Fibroblast of lung (primary cell): ENCODE results near the gene WDR36. TPM values are rescaled to one million over a fixed set of nuclear protein-coding genes. Genes with fewer than 3 reads are reported as not detected.

Experiments
- DNase-seq, 2 donors: peaks; one replicate each; pipeline versions ENCODE4 v3.0.0 to v3.0.0-alpha.2; 2010; ENCODE audit warnings: low read depth in 2 of 2
- H2AFZ ChIP-seq: 2 replicates; pipeline ENCODE4 v1.5.1; 2012; ENCODE audit warnings: low read length, control low read depth, inconsistent platforms
- H3K27ac ChIP-seq: 2 replicates; pipeline ENCODE4 v1.5.1; 2011; ENCODE audit warnings: low read length, control low read depth; ENCODE audit not compliant: insufficient read depth
- H3K27me3 ChIP-seq: 2 replicates; pipeline ENCODE4 v1.5.1; 2011; ENCODE audit warnings: mild to moderate bottlenecking, low read length; ENCODE audit not compliant: control insufficient read depth, insufficient read depth
- H3K36me3 ChIP-seq: 2 replicates; pipeline ENCODE4 v1.5.1; 2011; ENCODE audit warnings: low read length; ENCODE audit not compliant: control insufficient read depth, insufficient read depth
- H3K4me1 ChIP-seq: 2 replicates; pipeline ENCODE4 v1.5.1; 2011; ENCODE audit warnings: low read length; ENCODE audit not compliant: control insufficient read depth, insufficient read depth; ENCODE audit errors: extremely low read depth
- H3K4me2 ChIP-seq: 2 replicates; pipeline ENCODE4 v1.5.1; 2011; ENCODE audit warnings: low read length, control low read depth; ENCODE audit not compliant: insufficient read depth; ENCODE audit errors: extremely low read depth
- H3K4me3 ChIP-seq, 4 experiments: fragments of 200-600 bp in 1 of 4; sonication (generic) in 1 of 4; replicated peaks in 1 of 4; 2 replicates each; pipeline ENCODE4 v1.5.1; 2011 to 2016; ENCODE audit warnings: low read length in 4 of 4, low read depth in 3 of 4, mild to moderate bottlenecking in 3 of 4, control low read depth in 2 of 4, inconsistent platforms in 1 of 4, mixed read lengths in 1 of 4; ENCODE audit not compliant: insufficient read depth in 1 of 4; ENCODE audit errors: control extremely low read depth in 1 of 4
- H3K79me2 ChIP-seq: 2 replicates; pipeline ENCODE4 v1.5.1; 2012; ENCODE audit warnings: mild to moderate bottlenecking, low read length, inconsistent platforms; ENCODE audit not compliant: control insufficient read depth, insufficient read depth
- H3K9ac ChIP-seq: 2 replicates; pipeline ENCODE4 v1.5.1; 2011; ENCODE audit warnings: mild to moderate bottlenecking, low read length, control low read depth; ENCODE audit not compliant: insufficient read depth
- H3K9me3 ChIP-seq: 2 replicates; pipeline ENCODE4 v1.5.1; 2012; ENCODE audit warnings: low read depth, low read length; ENCODE audit not compliant: control insufficient read depth, insufficient read depth
- H4K20me1 ChIP-seq: 2 replicates; pipeline ENCODE4 v1.5.1; 2011; ENCODE audit warnings: low read length; ENCODE audit not compliant: control insufficient read depth, insufficient read depth; ENCODE audit errors: extremely low read depth
- CTCF ChIP-seq, 2 donors: IDR thresholded peaks in 1 of 2; conservative IDR thresholded peaks in 1 of 2; 1 replicate in 1 of 2; 2 replicates in 1 of 2; pipeline ENCODE4 v1.5.1; 2011 to 2012; ENCODE audit warnings: low read length in 2 of 2, control low read depth in 1 of 2, inconsistent platforms in 1 of 2, low read depth in 1 of 2, mild to moderate bottlenecking in 1 of 2
- EZH2 ChIP-seq: IDR thresholded peaks from 2 replicates; pipeline ENCODE4 v1.5.1; 2012; ENCODE audit warnings: low read length, control low read depth, mild to moderate bottlenecking; ENCODE audit errors: missing control alignments
- polyA plus RNA-seq, 2 donors: library from polyadenylated mRNA; depleted of rRNA in 1 of 2; stranded (reverse) in 1 of 2; unstranded in 1 of 2; fragments of >200 nt; gene quantifications; 2 replicates each; pipeline ENCODE4 v1.2.1, GENCODE V29; 2011 to 2012; ENCODE audit warnings: missing spikeins in 1 of 2
- total RNA-seq: library from RNA; depleted of rRNA; stranded (reverse); fragments of >200 nt; gene quantifications from 2 replicates; pipeline ENCODE4 v1.2.1, GENCODE V29; 2014

Gene WDR36
- total and polyA plus RNA-seq, 2 donors (not counting 1 experiment from before 2014, with no cell fraction given) = 34.7 to 55.8 TPM

DNA sequence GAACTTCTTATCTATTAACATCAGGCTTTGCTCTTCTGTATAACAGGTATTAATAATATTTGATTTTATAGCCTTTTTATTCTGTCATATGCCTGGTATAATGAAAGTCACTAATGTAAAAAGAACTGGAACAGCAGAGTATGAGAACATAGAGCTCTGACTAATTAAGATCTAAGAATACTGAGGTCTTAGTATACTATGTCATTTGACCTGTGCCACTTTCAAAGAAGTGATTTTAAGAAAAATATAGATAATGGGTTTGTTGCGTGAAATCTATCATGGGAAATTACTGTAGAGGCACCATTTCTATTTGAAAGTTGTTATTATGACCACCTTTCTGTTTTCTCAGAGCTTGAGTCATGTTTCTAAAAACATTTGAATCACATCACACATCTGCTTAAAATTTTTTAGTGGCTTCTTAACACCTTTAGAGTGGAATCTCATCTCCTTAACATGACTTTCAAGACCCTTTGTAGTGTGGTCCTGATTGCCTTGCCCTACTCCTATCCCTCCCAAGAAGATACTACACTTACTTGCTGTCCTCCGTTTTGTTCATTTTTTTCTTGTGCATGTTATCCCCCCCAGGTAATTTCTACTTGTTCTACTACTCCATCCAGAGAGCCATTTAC lies 14.3 kb downstream of the WDR36 start:
- H3K9ac ChIP-seq = no peak overlapping the region
- no peak overlapping the region for H3K4me3 ChIP-seq
- H3K4me2 ChIP-seq = no peak overlapping the region
- no peak overlapping the region for H3K27ac ChIP-seq
- no peak for DNase-seq
- H3K9me3 ChIP-seq = no peaks in the 10 kb centered on the region
- no peaks in the 10 kb centered on the region for H3K27me3 ChIP-seq
- no peaks in the 10 kb centered on the region for H3K4me1 ChIP-seq
- no peak overlapping the region for H2AFZ ChIP-seq
- no peaks in the 10 kb centered on the region for H4K20me1 ChIP-seq
- H3K36me3 ChIP-seq = peaks cover 9% of the 10 kb centered on the region
- H3K79me2 ChIP-seq = no peaks in the 10 kb centered on the region
- TF ChIP-seq CTCF (conservative IDR thresholded peaks at IDR 0.05 in 1 of 2, IDR thresholded peaks at IDR 0.05 in 1 of 2; ENCODE audit: low read depth in 1 of 2, low read length in 2 of 2) (no peak), EZH2 (no peak)

DNA sequence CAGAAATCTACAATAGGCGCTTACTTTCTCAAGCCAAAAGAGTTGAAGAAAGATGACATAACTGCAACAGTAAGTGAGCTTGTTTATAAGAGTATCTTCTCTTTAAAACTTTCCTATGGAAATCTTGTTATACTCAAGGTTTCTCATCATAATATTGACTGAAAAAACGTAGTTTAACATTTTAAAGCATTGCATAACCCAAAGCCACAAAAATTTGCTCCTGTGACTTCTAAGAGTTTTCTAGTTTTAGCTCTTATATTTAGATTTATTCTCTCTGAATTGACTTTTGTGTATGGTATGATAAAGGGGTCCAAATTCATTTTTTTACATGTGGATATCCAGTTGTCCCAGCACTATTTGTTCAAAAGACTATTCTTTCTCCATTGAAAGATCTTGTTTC lies 15.2 kb downstream of the WDR36 start:
- Histone ChIP-seq H3K9ac (no peak overlapping the region), H3K4me1 (no peaks in the 10 kb centered on the region), H2AFZ (no peak overlapping the region), H3K4me2 (no peak overlapping the region), H3K4me3 (no peak overlapping the region), H3K27ac (no peak overlapping the region), H3K79me2 (no peaks in the 10 kb centered on the region), H3K9me3 (no peaks in the 10 kb centered on the region), H4K20me1 (no peaks in the 10 kb centered on the region), H3K27me3 (no peaks in the 10 kb centered on the region), H3K36me3 (peaks cover 8% of the 10 kb centered on the region)
- no peak for TF ChIP-seq CTCF (conservative IDR thresholded peaks at IDR 0.05 in 1 of 2, IDR thresholded peaks at IDR 0.05 in 1 of 2; ENCODE audit: low read depth in 1 of 2, low read length in 2 of 2)
- TF ChIP-seq EZH2 = no peak
- no peak for DNase-seq

- peaks cover 2% of the 10 kb centered on the region for H3K36me3 ChIP-seq
- H4K20me1 ChIP-seq = no peaks in the 10 kb centered on the region
- H3K9me3 ChIP-seq = no peaks in the 10 kb centered on the region
Measured at GRCh38 chr5:111111956-111112355, 19.8 kb downstream of the WDR36 start.

More at GRCh38 chr5:111111956-111112355, 19.8 kb downstream of the WDR36 start:
- no peak overlapping the region for H3K4me3 ChIP-seq
- H3K79me2 ChIP-seq = no peaks in the 10 kb centered on the region
- H2AFZ ChIP-seq = no peak overlapping the region
- no peak overlapping the region for H3K9ac ChIP-seq
- TF ChIP-seq CTCF (conservative IDR thresholded peaks at IDR 0.05 in 1 of 2, IDR thresholded peaks at IDR 0.05 in 1 of 2; ENCODE audit: low read depth in 1 of 2, low read length in 2 of 2) (no peak), EZH2 (no peak)
- DNase-seq = no peak
- H3K4me2 ChIP-seq = no peak overlapping the region
- H3K27me3 ChIP-seq = no peaks in the 10 kb centered on the region
- no peaks in the 10 kb centered on the region for H3K4me1 ChIP-seq
- no peak overlapping the region for H3K27ac ChIP-seq
